ENCODE data around the gene CYS1.

GRCh38 chr2:10035053-10035422, 45.2 kb downstream of the CYS1 start:
- no peak for TF ChIP-seq POLR2A (IDR thresholded peaks at IDR 0.05)
- no peak for TF ChIP-seq POLR2AphosphoS5 (IDR thresholded peaks at IDR 0.05)
- TF ChIP-seq CTCF (IDR thresholded peaks at IDR 0.05): no peak
